IMR-90 (cell line): ENCODE measurements around the gene SLC49A4. TPM values are rescaled to one million over a fixed set of nuclear protein-coding genes. Genes with fewer than 3 reads are reported as not detected.

Experiments used
- ATAC-seq: fragments of 200-7000 bp; cut with Tn5 transposase; 2 replicates; pipeline ENCODE4 v1.9.1; 2020; ENCODE audit warnings: low read depth, mild to moderate bottlenecking, moderate library complexity
- BruUV-seq: library from RNA; stranded (reverse); fragments of 400-500 nt; replicated peaks from 2 replicates; lab custom pipeline; 2021; lab: Mats Ljungman, UMichigan
- CTCF ChIA-PET: fragments of 300-600 bp; formaldehyde crosslinking; extraction: SDS; loops from one replicate; lab custom pipeline; 2021; ENCODE audit warnings: antibody characterized with exemption; lab: Yijun Ruan, JAX
- POLR2A ChIA-PET: fragments of 300-600 bp; sonication (Branson Sonifier 250); formaldehyde crosslinking; loops from one replicate; lab custom pipeline; 2022; ENCODE audit warnings: antibody characterized with exemption; ENCODE audit not compliant: unreplicated experiment; lab: Charles Lee
- DNase-seq: peaks from one replicate; pipeline ENCODE4 v3.0.0; 2013
- H2AFZ ChIP-seq: replicated peaks from 2 replicates; pipeline ENCODE3; 2013; ENCODE audit warnings: low read length, mild to moderate bottlenecking; ENCODE audit not compliant: poor library complexity
- H2AK5ac ChIP-seq: 2 replicates; pipeline ENCODE4 v1.6.1; 2013; ENCODE audit warnings: low read depth, low read length, inconsistent platforms
- H2AK9ac ChIP-seq: replicated peaks from 2 replicates; pipeline ENCODE3; 2013; ENCODE audit warnings: mild to moderate bottlenecking, low read depth, low read length, moderate library complexity; ENCODE audit not compliant: poor library complexity
- H2BK120ac ChIP-seq: 2 replicates; pipeline ENCODE4 v1.6.1; 2013; ENCODE audit warnings: low read depth, low read length, inconsistent platforms
- H2BK15ac ChIP-seq: 3 replicates; pipeline ENCODE4 v1.6.1; 2013; ENCODE audit warnings: low read depth, low read length, inconsistent platforms
- H2BK20ac ChIP-seq: 2 replicates; pipeline ENCODE4 v1.6.1; 2013; ENCODE audit warnings: low read depth, mild to moderate bottlenecking, inconsistent platforms, low read length, moderate library complexity
- H2BK5ac ChIP-seq: 2 replicates; pipeline ENCODE4 v1.6.1; 2013; ENCODE audit warnings: mild to moderate bottlenecking, low read depth, low read length, inconsistent platforms; ENCODE audit not compliant: poor library complexity, severe bottlenecking
- H3K14ac ChIP-seq: replicated peaks from 2 replicates; pipeline ENCODE4 v1.6.1; 2013; ENCODE audit warnings: low read depth, low read length, inconsistent platforms
- H3K18ac ChIP-seq: 2 replicates; pipeline ENCODE4 v1.6.1; 2013; ENCODE audit warnings: low read depth, low read length, control low read depth
- H3K23ac ChIP-seq: 2 replicates; pipeline ENCODE4 v1.6.1; 2013; ENCODE audit warnings: low read depth, low read length, inconsistent platforms
- H3K27ac ChIP-seq: 2 replicates; pipeline ENCODE4 v1.5.1; 2013; ENCODE audit warnings: mild to moderate bottlenecking, control low read depth, low read length; ENCODE audit not compliant: insufficient read depth
- H3K27me3 ChIP-seq: 2 replicates; pipeline ENCODE4 v1.6.1; 2013; ENCODE audit warnings: low read length; ENCODE audit not compliant: control insufficient read depth, insufficient read depth
- H3K36me3 ChIP-seq: 2 replicates; pipeline ENCODE4 v1.6.1; 2013; ENCODE audit warnings: low read length, mixed read lengths; ENCODE audit not compliant: control insufficient read depth, insufficient read depth
- H3K4ac ChIP-seq: 2 replicates; pipeline ENCODE4 v1.6.1; 2013; ENCODE audit warnings: low read depth, low read length, inconsistent platforms
- H3K4me1 ChIP-seq: 2 replicates; pipeline ENCODE4 v1.6.1; 2013; ENCODE audit warnings: low read length, mixed read lengths; ENCODE audit not compliant: control insufficient read depth, insufficient read depth
- H3K4me2 ChIP-seq: 2 replicates; pipeline ENCODE4 v1.6.1; 2013; ENCODE audit warnings: low read depth, mild to moderate bottlenecking, control low read depth, low read length, moderate library complexity
- H3K4me3 ChIP-seq: 2 replicates; pipeline ENCODE4 v1.5.1; 2013; ENCODE audit warnings: low read depth, mild to moderate bottlenecking, control low read depth, low read length, moderate library complexity; ENCODE audit not compliant: insufficient read depth
- H3K56ac ChIP-seq: 2 replicates; pipeline ENCODE4 v1.6.1; 2013; ENCODE audit warnings: low read length, inconsistent platforms; ENCODE audit not compliant: insufficient read depth; ENCODE audit errors: extremely low read depth
- H3K79me1 ChIP-seq, 2 experiments: 2 replicates each; pipeline ENCODE4 v1.6.1; 2013; ENCODE audit warnings: low read length in 2 of 2, inconsistent platforms in 1 of 2, low read depth in 1 of 2
- H3K9ac ChIP-seq: 2 replicates; pipeline ENCODE4 v1.6.1; 2013; ENCODE audit warnings: low read depth, low read length, control low read depth
- H3K9me1 ChIP-seq: 2 replicates; pipeline ENCODE4 v1.6.1; 2013; ENCODE audit warnings: low read length, inconsistent platforms; ENCODE audit not compliant: insufficient read depth
- H3K9me3 ChIP-seq: 2 replicates; pipeline ENCODE4 v1.6.1; 2013; ENCODE audit warnings: low read length; ENCODE audit not compliant: control insufficient read depth, insufficient read depth
- H4K20me1 ChIP-seq: 2 replicates; pipeline ENCODE4 v1.6.1; 2013; ENCODE audit warnings: low read length, inconsistent platforms; ENCODE audit not compliant: insufficient read depth
- H4K5ac ChIP-seq: 2 replicates; pipeline ENCODE4 v1.6.1; 2013; ENCODE audit warnings: mild to moderate bottlenecking, low read depth, low read length, control low read depth
- H4K8ac ChIP-seq, 2 experiments: 2 replicates each; pipeline ENCODE4 v1.6.1; 2013; ENCODE audit warnings: low read depth in 2 of 2, low read length in 2 of 2, control low read depth in 1 of 2, inconsistent platforms in 1 of 2
- H4K91ac ChIP-seq: 2 replicates; pipeline ENCODE4 v1.6.1; 2013; ENCODE audit warnings: low read depth, low read length, inconsistent platforms; ENCODE audit not compliant: insufficient read depth
- CEBPB ChIP-seq: IDR thresholded peaks from 2 replicates; pipeline ENCODE4 v1.6.1; 2012; ENCODE audit warnings: low read depth, low read length, improper control_type of control experiment
- MAFK ChIP-seq: IDR thresholded peaks from 2 replicates; pipeline ENCODE4 v1.6.1; 2012; ENCODE audit warnings: low read depth, low read length, improper control_type of control experiment
- MXI1 ChIP-seq: IDR thresholded peaks from 2 replicates; pipeline ENCODE4 v1.6.1; 2012; ENCODE audit warnings: low read depth, mild to moderate bottlenecking, low read length, moderate library complexity, borderline replicate concordance
- RAD21 ChIP-seq: IDR thresholded peaks from 2 replicates; pipeline ENCODE4 v1.6.1; 2012; ENCODE audit warnings: low read length, improper control_type of control experiment
- RCOR1 ChIP-seq: IDR thresholded peaks from 2 replicates; pipeline ENCODE4 v1.6.1; 2012; ENCODE audit warnings: mild to moderate bottlenecking, low read length, improper control_type of control experiment; ENCODE audit not compliant: insufficient replicate concordance
- WGBS, 2 experiments: methylation state at CpG; one replicate each; pipeline versions ENCODE4 v1.1.5 to v1.1.7; 2013; ENCODE audit warnings: missing lambda C conversion rate in 2 of 2; ENCODE audit not compliant: insufficient read length in 1 of 2; ENCODE audit errors: extremely low coverage in 2 of 2; 5-methylcytosine and 5-hydroxymethylcytosine counted together
- dilution Hi-C: fragments of 300-500 bp; cut with HindIII; formaldehyde crosslinking; loops from one replicate; pipeline ENCODE4 v1.14.3; 2018; ENCODE audit warnings: low sequenced_read_pairs; ENCODE audit not compliant: unreplicated experiment
- in situ Hi-C: fragments of 300-500 bp; cut with MboI; formaldehyde crosslinking; loops from 3 replicates; pipeline ENCODE4 v1.14.3; 2019; ENCODE audit warnings: low sequenced_read_pairs, inconsistent platforms, mixed read lengths
- intact Hi-C: fragments of 100-400 bp; cut with micrococcal nuclease; formaldehyde crosslinking; loops from 2 replicates; pipeline ENCODE4 v1.10.0; 2022
- polyA plus RNA-seq, 3 experiments: library from polyadenylated mRNA; depleted of rRNA; stranded (reverse); fragments of >200 nt; gene quantifications; 2 replicates each; pipeline ENCODE4 v1.2.3, GENCODE V29; 2012; ENCODE audit warnings: low replicate concordance in 1 of 3
- total RNA-seq: library from RNA; depleted of rRNA; stranded (reverse); fragments of >200 nt; gene quantifications from 2 replicates; pipeline ENCODE4 v1.2.3, GENCODE V29; 2012

SLC49A4 gene
- total and polyA plus RNA-seq, 2 of the 4 experiments (the other 2 are of a cell fraction), result 6.5 to 6.8 TPM

- H3K4me1 ChIP-seq, result no peaks in the 10 kb centered on the region; the same call in 1 of the 2 replicates
- H3K79me1 ChIP-seq, result no peaks in the 10 kb centered on the region
- no peak overlapping the region for H3K4me2 ChIP-seq
- H2AFZ ChIP-seq, result no peak overlapping the region
- H4K8ac ChIP-seq, result no peak overlapping the region
- ATAC-seq (no peak), DNase-seq (peak; percentile 15)
- H3K9ac ChIP-seq, result no peak overlapping the region
- H2BK5ac ChIP-seq, result no peak overlapping the region
- H2AK5ac ChIP-seq, result no peak overlapping the region
- H3K4me3 ChIP-seq, result no peak overlapping the region
- H2BK15ac ChIP-seq, result no peak overlapping the region
- H3K27me3 ChIP-seq, result peaks cover 28% of the 10 kb centered on the region
- H3K56ac ChIP-seq, result no peak overlapping the region
- H4K5ac ChIP-seq, result no peak overlapping the region
- no peak for TF ChIP-seq RAD21
- TF ChIP-seq MAFK, result peak; percentile 59
- no peak for TF ChIP-seq RCOR1
- no peak for TF ChIP-seq CEBPB
- no peak for TF ChIP-seq MXI1
- H2BK120ac ChIP-seq, result no peak overlapping the region
- H2BK20ac ChIP-seq, result no peak overlapping the region
- no TSS peak for BruUV-seq
- H3K23ac ChIP-seq, result no peak overlapping the region
- ChIA-PET POLR2A (no interaction called here), CTCF (no interaction called here)
- no peak overlapping the region for H2AK9ac ChIP-seq
- H3K14ac ChIP-seq, result no peak overlapping the region
- dilution Hi-C loops, result no loop called here
- no peak overlapping the region for H3K4ac ChIP-seq
- H3K18ac ChIP-seq, result no peak overlapping the region
- H3K36me3 ChIP-seq, result no peaks in the 10 kb centered on the region
- in situ Hi-C loops, result no loop called here
- no peaks in the 10 kb centered on the region for H3K9me1 ChIP-seq
- WGBS, 2 experiments, result 60% methylated on average over 1 of the region's 17 CpGs; no CpG with 5 or more reads in 1 of the 2 experiments
- no peaks in the 10 kb centered on the region for H4K20me1 ChIP-seq
- intact Hi-C loops, result no loop called here
- H4K91ac ChIP-seq, result no peak overlapping the region
- H3K9me3 ChIP-seq, result no peaks in the 10 kb centered on the region
- no peak overlapping the region for H3K27ac ChIP-seq
Observed at GRCh38 chr3:122893754-122894668, 99.1 kb downstream of the SLC49A4 start.
